ENCODE results near the gene SCN3B.

DNA sequence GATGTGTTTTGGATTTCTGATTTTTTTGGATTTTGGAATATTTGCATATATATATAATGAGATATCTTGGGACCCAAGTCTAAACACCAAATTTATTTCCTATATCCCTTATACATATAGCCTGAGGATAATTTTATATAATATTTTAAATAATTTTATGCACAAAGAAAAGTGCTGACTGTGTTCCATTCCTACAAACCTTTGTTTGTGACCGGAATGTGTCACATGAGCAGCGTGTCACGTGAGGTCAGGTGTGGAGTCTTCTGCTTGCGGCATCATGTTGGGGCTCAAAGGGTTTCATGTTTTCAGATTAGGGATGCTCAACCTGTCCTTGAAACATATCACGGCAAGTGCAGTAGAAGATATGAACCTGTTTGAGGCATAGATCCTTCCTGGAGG lies 65.6 kb downstream of the SCN3B start:
- no peak for TF ChIP-seq POLR2A (IDR thresholded peaks at IDR 0.05)
- TF ChIP-seq POLR2AphosphoS5 (IDR thresholded peaks at IDR 0.05): no peak

All from gastroesophageal sphincter (tissue), 2 donors.